KMS-11 (cell line): ENCODE measurements around the gene SLC52A1.

Experiments
- H2AFZ ChIP-seq: fragments of 200-600 bp; sonication (generic); 2 replicates; pipeline ENCODE4 v1.6.1; 2016; ENCODE audit warnings: antibody characterized with exemption, mixed run types, low read depth
- H3K27ac ChIP-seq: fragments of 200-600 bp; sonication (generic); 2 replicates; pipeline ENCODE4 v1.6.1; 2016; ENCODE audit warnings: mild to moderate bottlenecking, mixed run types
- H3K27me3 ChIP-seq: fragments of 200-600 bp; sonication (generic); 2 replicates; pipeline ENCODE4 v1.6.1; 2017; ENCODE audit warnings: mild to moderate bottlenecking, low read depth, mixed run types, moderate library complexity; ENCODE audit not compliant: insufficient read depth
- H3K36me3 ChIP-seq: fragments of 200-600 bp; sonication (generic); 2 replicates; pipeline ENCODE4 v1.6.1; 2017; ENCODE audit warnings: mild to moderate bottlenecking, mixed run types; ENCODE audit not compliant: insufficient read depth
- H3K4me1 ChIP-seq: fragments of 200-600 bp; sonication (generic); 2 replicates; pipeline ENCODE4 v1.6.1; 2016; ENCODE audit warnings: mild to moderate bottlenecking, low read depth, mixed run types; ENCODE audit not compliant: poor library complexity, severe bottlenecking
- H3K4me2 ChIP-seq: fragments of 200-600 bp; sonication (generic); 2 replicates; pipeline ENCODE4 v1.7.0; 2016; ENCODE audit warnings: mild to moderate bottlenecking, mixed run types
- H3K4me3 ChIP-seq: fragments of 200-600 bp; sonication (generic); IDR thresholded peaks from 2 replicates; pipeline ENCODE4 v1.6.1; 2017; ENCODE audit warnings: low read depth, low read length, mixed read lengths; ENCODE audit not compliant: insufficient read depth
- H3K79me2 ChIP-seq: fragments of 200-600 bp; sonication (generic); 2 replicates; pipeline ENCODE4 v1.6.1; 2016; ENCODE audit warnings: low read depth, mixed run types; ENCODE audit not compliant: insufficient read depth
- H3K9ac ChIP-seq: fragments of 200-600 bp; sonication (generic); 2 replicates; pipeline ENCODE4 v1.6.1; 2016; ENCODE audit warnings: mild to moderate bottlenecking, mixed run types
- H4K20me1 ChIP-seq: fragments of 200-600 bp; sonication (generic); 2 replicates; pipeline ENCODE4 v1.6.1; 2016; ENCODE audit warnings: mild to moderate bottlenecking, mixed run types; ENCODE audit not compliant: insufficient read depth
- CTCF ChIP-seq: fragments of 200-600 bp; sonication (generic); conservative IDR thresholded peaks from 2 replicates; pipeline ENCODE4 v1.6.1; 2017; ENCODE audit warnings: low read depth, mild to moderate bottlenecking, antibody characterized with exemption, low read length, moderate library complexity, mixed read lengths

Gene SLC52A1

GRCh38 chr17:5050278-5050677, 15.1 kb upstream of the SLC52A1 start:
- no peaks in the 10 kb centered on the region for H3K27me3 ChIP-seq
- no peak overlapping the region for H2AFZ ChIP-seq
- no peaks in the 10 kb centered on the region for H3K4me1 ChIP-seq
- H3K27ac ChIP-seq: no peak overlapping the region
- no peaks in the 10 kb centered on the region for H3K36me3 ChIP-seq
- H3K9ac ChIP-seq: no peak overlapping the region
- no peak for TF ChIP-seq CTCF
- no peaks in the 10 kb centered on the region for H4K20me1 ChIP-seq
- no peak overlapping the region for H3K4me3 ChIP-seq
- H3K4me2 ChIP-seq: no peak overlapping the region
- H3K79me2 ChIP-seq: no peaks in the 10 kb centered on the region

- H3K79me2 ChIP-seq: no peaks in the 10 kb centered on the region
- H2AFZ ChIP-seq: no peak overlapping the region
- H3K36me3 ChIP-seq: no peaks in the 10 kb centered on the region
- H4K20me1 ChIP-seq: no peaks in the 10 kb centered on the region
- H3K9ac ChIP-seq: no peak overlapping the region
- no peak for TF ChIP-seq CTCF
- no peak overlapping the region for H3K27ac ChIP-seq
- H3K4me2 ChIP-seq: no peak overlapping the region
- no peak overlapping the region for H3K4me3 ChIP-seq
- H3K4me1 ChIP-seq: no peaks in the 10 kb centered on the region
- H3K27me3 ChIP-seq: no peaks in the 10 kb centered on the region
These were observed 14.2 kb upstream of the SLC52A1 start for GRCh38 chr17:5049314-5049841.

GRCh38 chr17:5047446-5047845, 12.2 kb upstream of the SLC52A1 start:
- Histone ChIP-seq H2AFZ (no peak overlapping the region), H3K4me3 (no peak overlapping the region), H3K4me2 (no peak overlapping the region), H3K27me3 (no peaks in the 10 kb centered on the region), H4K20me1 (no peaks in the 10 kb centered on the region), H3K27ac (no peak overlapping the region), H3K9ac (no peak overlapping the region), H3K79me2 (no peaks in the 10 kb centered on the region), H3K4me1 (no peaks in the 10 kb centered on the region), H3K36me3 (no peaks in the 10 kb centered on the region)
- no peak for TF ChIP-seq CTCF

GRCh38 chr17:5045496-5045895, 10.3 kb upstream of the SLC52A1 start:
- no peak overlapping the region for H3K4me2 ChIP-seq
- TF ChIP-seq CTCF: no peak
- H3K27ac ChIP-seq: no peak overlapping the region
- no peaks in the 10 kb centered on the region for H3K4me1 ChIP-seq
- no peaks in the 10 kb centered on the region for H4K20me1 ChIP-seq
- H3K4me3 ChIP-seq: no peak overlapping the region
- no peaks in the 10 kb centered on the region for H3K27me3 ChIP-seq
- no peak overlapping the region for H2AFZ ChIP-seq
- H3K9ac ChIP-seq: no peak overlapping the region
- H3K79me2 ChIP-seq: no peaks in the 10 kb centered on the region
- no peaks in the 10 kb centered on the region for H3K36me3 ChIP-seq
